Middle frontal gyrus (tissue), 1 donor: ENCODE data around the gene C2orf68.
"Not testable (repeated sequence)": the region's sequence is repeated elsewhere in the genome, so short reads cannot be mapped to it uniquely, and the experiment has no call there.

Source experiments
- DNase-seq: peaks from one replicate; pipeline ENCODE4 v3.0.0-alpha.2; 2015; ENCODE audit warnings: low spot score; ENCODE audit errors: extremely low spot score

Gene C2orf68

GRCh38 chr2:85582492-85582891 lies 29.4 kb downstream of the C2orf68 start:
- DNase-seq, result no peak

- no peak for DNase-seq
Measured at GRCh38 chr2:85580206-85580605, 31.7 kb downstream of the C2orf68 start.

GRCh38 chr2:85579266-85579935 lies 32.5 kb downstream of the C2orf68 start:
- no peak for DNase-seq

GRCh38 chr2:85578243-85579180 lies 33.4 kb downstream of the C2orf68 start:
- no peak for DNase-seq

GRCh38 chr2:85577386-85578242 lies 34.3 kb downstream of the C2orf68 start, which contains the start of gene VAMP8:
Gene VAMP8, plus strand, starts transcription at chr2:85577586. Its CDS starts 61 bp downstream, at chr2:85577647.
- no peak for DNase-seq

- DNase-seq, result no peak
Measured at GRCh38 chr2:85577063-85577385, 34.8 kb downstream of the C2orf68 start.

- DNase-seq, result no peak
Measured at GRCh38 chr2:85575739-85576138, 36.1 kb downstream of the C2orf68 start.

- no peak for DNase-seq
Measured at GRCh38 chr2:85566265-85566664, 45.6 kb downstream of the C2orf68 start.

- DNase-seq, result no peak
Measured at GRCh38 chr2:85564144-85564563, 47.7 kb downstream of the C2orf68 start.

GRCh38 chr2:85561280-85562212 lies 50.3 kb downstream of the C2orf68 start, which contains the start of gene GGCX:
Gene GGCX, minus strand, starts transcription at chr2:85561493. Its CDS starts 65 bp downstream, at chr2:85561428.
- peak; percentile 90 for DNase-seq

- no peak for DNase-seq
Measured at GRCh38 chr2:85560812-85561279, 51.0 kb downstream of the C2orf68 start.

GRCh38 chr2:85560403-85560726 lies 51.5 kb downstream of the C2orf68 start:
- DNase-seq, result not testable (repeated sequence)

GRCh38 chr2:85558160-85558559 lies 53.7 kb downstream of the C2orf68 start:
- DNase-seq, result no peak

GRCh38 chr2:85557130-85557529 lies 54.7 kb downstream of the C2orf68 start:
- no peak for DNase-seq
